GM18498 (cell line): ENCODE measurements around the gene GOLGA8B.
"Not testable (repeated sequence)": the region's sequence is repeated elsewhere in the genome, so short reads cannot be mapped to it uniquely, and the experiment has no call there.

Experiments
- ATAC-seq: cut with Tn5 transposase; IDR thresholded peaks from one replicate; pipeline ENCODE4 v1.9.1; 2021; ENCODE audit warnings: mild to moderate bottlenecking, moderate library complexity; ENCODE audit not compliant: unreplicated experiment

The GOLGA8B gene

GRCh38 chr15:34583399-34584329 lies at the start of gene GOLGA8B:
TSS of gene GOLGA8B (minus strand) at chr15:34583651. CDS start at chr15:34535912, 47,739 bp downstream.
- ATAC-seq = peak; percentile 75

GRCh38 chr15:34633165-34633564 lies 49.7 kb upstream of the GOLGA8B start:
- not testable (repeated sequence) for ATAC-seq

GRCh38 chr15:34628577-34629152 lies 45.2 kb upstream of the GOLGA8B start:
- no peak for ATAC-seq

GRCh38 chr15:34625007-34625406 lies 41.6 kb upstream of the GOLGA8B start:
- no peak for ATAC-seq

- no peak for ATAC-seq
Measured at GRCh38 chr15:34621675-34622074, 38.2 kb upstream of the GOLGA8B start.

GRCh38 chr15:34620814-34621213 lies 37.4 kb upstream of the GOLGA8B start:
- ATAC-seq = no peak

GRCh38 chr15:34620142-34620541 lies 36.7 kb upstream of the GOLGA8B start:
- ATAC-seq = no peak

- no peak for ATAC-seq
Measured at GRCh38 chr15:34619151-34619550, 35.7 kb upstream of the GOLGA8B start.

GRCh38 chr15:34618073-34618472 lies 34.6 kb upstream of the GOLGA8B start:
- ATAC-seq = no peak

GRCh38 chr15:34616613-34617012 lies 33.2 kb upstream of the GOLGA8B start:
- no peak for ATAC-seq

- no peak for ATAC-seq
Measured at GRCh38 chr15:34613997-34614396, 30.5 kb upstream of the GOLGA8B start.

GRCh38 chr15:34613301-34613700 lies 29.9 kb upstream of the GOLGA8B start:
- no peak for ATAC-seq

GRCh38 chr15:34610354-34610753 lies 26.9 kb upstream of the GOLGA8B start:
- ATAC-seq = no peak

GRCh38 chr15:34609102-34610057 lies 25.9 kb upstream of the GOLGA8B start:
- peak; percentile 56 for ATAC-seq

GRCh38 chr15:34608517-34608916 lies 25.1 kb upstream of the GOLGA8B start:
- ATAC-seq = no peak

GRCh38 chr15:34607832-34608231 lies 24.4 kb upstream of the GOLGA8B start:
- no peak for ATAC-seq

- ATAC-seq = no peak
Measured at GRCh38 chr15:34606545-34606944, 23.1 kb upstream of the GOLGA8B start.

GRCh38 chr15:34606131-34606530 lies 22.7 kb upstream of the GOLGA8B start:
- no peak for ATAC-seq

GRCh38 chr15:34603095-34603494 lies 19.6 kb upstream of the GOLGA8B start:
- no peak for ATAC-seq

GRCh38 chr15:34600923-34601322 lies 17.5 kb upstream of the GOLGA8B start:
- ATAC-seq = no peak
